ENCODE measurements around the gene ARHGAP26. TPM values are rescaled to one million over a fixed set of nuclear protein-coding genes. Genes with fewer than 3 reads are reported as not detected.

ARHGAP26 gene
- total RNA-seq, 1 experiment from 2014 or later, result 34.5 TPM

- ChIA-PET POLR2A (interaction anchor here (0.9 kb wide), 1 partner anchor 9 kb away, joined by 3 read pairs; no protein-coding TSS in a partner anchor), RAD21 (ENCODE audit: low non-redundant PET in 1 of 2, low total read pairs in 2 of 2, uncharacterized antibody in 2 of 2, unreplicated experiment in 2 of 2) (interaction anchor here in 1 of 2 experiments (0.6 kb wide), 1 partner anchor 100 kb away, joined by 3 read pairs; no protein-coding TSS in a partner anchor), CTCF (no interaction called here)
- H3K27ac ChIP-seq (ENCODE audit: low read depth, low read length), result no peak overlapping the region
- TF ChIP-seq MAX (IDR thresholded peaks at IDR 0.05), result no peak
- TF ChIP-seq TCF7L2 (IDR thresholded peaks at IDR 0.05; ENCODE audit: borderline replicate concordance, extremely low read depth, insufficient read depth, insufficient read length), result peak; percentile 22
- no peak for TF ChIP-seq ZFX (IDR thresholded peaks at IDR 0.05)
- TF ChIP-seq CEBPB (IDR thresholded peaks at IDR 0.05; ENCODE audit: low read depth), result no peak
- TF ChIP-seq YY1 (IDR thresholded peaks at IDR 0.05; ENCODE audit: extremely low read depth, insufficient replicate concordance, low read depth, low read length), result no peak
- no peaks in the 10 kb centered on the region for H3K9me3 ChIP-seq (ENCODE audit: control insufficient read depth in 1 of 2, insufficient read depth in 1 of 2, low read depth in 1 of 2, low read length in 2 of 2)
- no peak overlapping the region for H3K9ac ChIP-seq (ENCODE audit: low read length)
- no peak overlapping the region for H3K4me2 ChIP-seq (ENCODE audit: low read length)
- DNase-seq (ENCODE audit: low read depth, low spot score) (no peak), ATAC-seq (no peak)
- peaks cover 7 to 14% of the 10 kb centered on the region in 2 experiments; a peak in 2 of 4 replicates for H3K4me1 ChIP-seq (ENCODE audit: control insufficient read depth in 1 of 2, insufficient read depth in 2 of 2, low read length in 2 of 2)
- H3K27me3 ChIP-seq (ENCODE audit: insufficient read depth, low read length), result no peaks in the 10 kb centered on the region
- BruUV-seq (replicated peaks), result no TSS peak
- H3K4me3 ChIP-seq (replicated peaks in 1 of 2; ENCODE audit: low read depth in 1 of 2, low read length in 2 of 2), result no peak overlapping the region
- no peak overlapping the region for H2AFZ ChIP-seq (ENCODE audit: low read depth, low read length, poor library complexity, severe bottlenecking)
- H4K20me1 ChIP-seq (ENCODE audit: insufficient read depth), result no peaks in the 10 kb centered on the region
- intact Hi-C loops (cut with micrococcal nuclease), result loop anchor here (10.0 kb wide), 1 partner anchor 576 kb away; no protein-coding TSS in a partner anchor
- no peaks in the 10 kb centered on the region for H3K36me3 ChIP-seq (ENCODE audit: control insufficient read depth in 1 of 2, insufficient read depth in 2 of 2, low read length in 2 of 2)
- no peaks in the 10 kb centered on the region for H3K79me2 ChIP-seq (ENCODE audit: insufficient read depth, low read length)
- no peaks in the 10 kb centered on the region for H3K9me2 ChIP-seq (ENCODE audit: insufficient read depth)
These were observed 338.4 kb downstream of the ARHGAP26 start for GRCh38 chr5:143108498-143109128.

DNA sequence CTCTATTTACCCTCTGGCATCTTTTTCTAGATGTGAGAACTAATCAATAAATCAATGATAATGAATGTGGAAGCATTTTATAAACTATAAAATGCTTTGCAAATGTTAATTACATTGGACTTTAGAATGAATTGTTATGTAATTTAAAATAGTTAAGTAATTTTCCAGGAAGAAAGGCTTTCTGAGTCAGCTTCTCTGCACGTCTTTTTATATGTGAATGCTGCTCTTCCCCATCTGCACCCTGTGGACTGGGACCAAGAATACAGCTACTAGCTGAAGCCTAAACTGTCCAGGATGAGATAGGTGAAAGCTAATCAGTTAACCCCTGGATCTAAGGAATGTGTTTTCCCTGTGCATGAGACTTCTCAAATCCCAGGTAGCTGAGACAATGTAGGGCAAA, 340.4 kb downstream of the ARHGAP26 start:
- Histone ChIP-seq H2AFZ (ENCODE audit: low read depth, low read length, poor library complexity, severe bottlenecking) (no peak overlapping the region), H3K9me3 (ENCODE audit: control insufficient read depth in 1 of 2, insufficient read depth in 1 of 2, low read depth in 1 of 2, low read length in 2 of 2) (no peaks in the 10 kb centered on the region), H3K27ac (ENCODE audit: low read depth, low read length) (no peak overlapping the region), H3K27me3 (ENCODE audit: insufficient read depth, low read length) (no peaks in the 10 kb centered on the region), H3K4me2 (ENCODE audit: low read length) (no peak overlapping the region), H4K20me1 (ENCODE audit: insufficient read depth) (no peaks in the 10 kb centered on the region), H3K9ac (ENCODE audit: low read length) (no peak overlapping the region), H3K79me2 (ENCODE audit: insufficient read depth, low read length) (no peaks in the 10 kb centered on the region), H3K9me2 (ENCODE audit: insufficient read depth) (no peaks in the 10 kb centered on the region), H3K4me1 (ENCODE audit: control insufficient read depth in 1 of 2, insufficient read depth in 2 of 2, low read length in 2 of 2) (peaks cover 7 to 23% of the 10 kb centered on the region in 2 experiments; a peak in 3 of 4 replicates), H3K36me3 (ENCODE audit: control insufficient read depth in 1 of 2, insufficient read depth in 2 of 2, low read length in 2 of 2) (no peaks in the 10 kb centered on the region), H3K4me3 (replicated peaks in 1 of 2; ENCODE audit: low read depth in 1 of 2, low read length in 2 of 2) (no peak overlapping the region)
- intact Hi-C loops (cut with micrococcal nuclease), result no loop called here
- ChIA-PET RAD21 (ENCODE audit: low non-redundant PET in 1 of 2, low total read pairs in 2 of 2, uncharacterized antibody in 2 of 2, unreplicated experiment in 2 of 2) (no interaction called here), POLR2A (no interaction called here), CTCF (no interaction called here)
- DNase-seq (ENCODE audit: low read depth, low spot score), result no peak
- no TSS peak for BruUV-seq (replicated peaks)
- ATAC-seq, result no peak
- TF ChIP-seq SRF (IDR thresholded peaks at IDR 0.05; ENCODE audit: low read depth), result no peak
